Measurements from ENCODE around the gene FAM193A.
"Not testable (repeated sequence)": the region's sequence is repeated elsewhere in the genome, so short reads cannot be mapped to it uniquely, and the experiment has no call there.

Gene FAM193A

GRCh38 chr4:2507259-2507658 lies 29.2 kb upstream of the FAM193A start:
- no peak overlapping the region for H3K4me3 Mint-ChIP-seq
- no peaks in the 10 kb centered on the region for H3K27me3 Mint-ChIP-seq
- H3K4me1 Mint-ChIP-seq (ENCODE audit: low read depth) = peaks cover 6% of the 10 kb centered on the region
- no peaks in the 10 kb centered on the region for H3K9me3 Mint-ChIP-seq
- no peak for DNase-seq
- H3K27ac Mint-ChIP-seq = peak overlapping the region; percentile 60
- peaks cover 85% of the 10 kb centered on the region for H3K36me3 Mint-ChIP-seq (ENCODE audit: low read depth)

DNA sequence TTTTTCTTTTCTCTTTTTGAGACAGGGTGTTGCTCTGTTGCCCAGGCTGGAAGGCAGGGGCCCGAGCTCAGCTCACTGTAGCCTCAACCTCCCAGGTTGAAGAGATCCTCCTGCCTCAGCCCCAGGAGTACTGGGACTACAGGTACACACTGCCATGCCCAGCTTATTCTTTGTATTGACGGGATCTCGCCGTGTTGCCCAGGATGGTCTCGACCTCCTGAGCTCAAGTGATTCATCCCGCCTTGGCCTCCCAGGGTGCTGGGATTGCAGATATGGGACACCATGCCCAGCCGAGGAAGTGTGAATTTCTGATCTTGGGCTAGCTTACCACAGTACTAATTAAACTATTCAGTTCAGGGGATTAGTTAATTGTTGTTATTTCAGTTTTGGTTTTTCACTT lies 28.6 kb upstream of the FAM193A start:
- Mint-ChIP-seq H3K4me1 (ENCODE audit: low read depth) (peaks cover 6% of the 10 kb centered on the region), H3K4me3 (no peak overlapping the region), H3K9me3 (no peaks in the 10 kb centered on the region), H3K27me3 (no peaks in the 10 kb centered on the region), H3K27ac (peak overlapping the region; percentile 60), H3K36me3 (ENCODE audit: low read depth) (peaks cover 85% of the 10 kb centered on the region)
- DNase-seq = no peak

GRCh38 chr4:2510351-2511259 lies 25.8 kb upstream of the FAM193A start:
- H3K9me3 Mint-ChIP-seq = no peaks in the 10 kb centered on the region
- no peak for DNase-seq
- H3K4me3 Mint-ChIP-seq = no peak overlapping the region
- H3K4me1 Mint-ChIP-seq (ENCODE audit: low read depth) = peaks cover 6% of the 10 kb centered on the region
- H3K27ac Mint-ChIP-seq = peak overlapping the region; percentile 67
- H3K36me3 Mint-ChIP-seq (ENCODE audit: low read depth) = peaks cover 91% of the 10 kb centered on the region
- no peaks in the 10 kb centered on the region for H3K27me3 Mint-ChIP-seq

DNA sequence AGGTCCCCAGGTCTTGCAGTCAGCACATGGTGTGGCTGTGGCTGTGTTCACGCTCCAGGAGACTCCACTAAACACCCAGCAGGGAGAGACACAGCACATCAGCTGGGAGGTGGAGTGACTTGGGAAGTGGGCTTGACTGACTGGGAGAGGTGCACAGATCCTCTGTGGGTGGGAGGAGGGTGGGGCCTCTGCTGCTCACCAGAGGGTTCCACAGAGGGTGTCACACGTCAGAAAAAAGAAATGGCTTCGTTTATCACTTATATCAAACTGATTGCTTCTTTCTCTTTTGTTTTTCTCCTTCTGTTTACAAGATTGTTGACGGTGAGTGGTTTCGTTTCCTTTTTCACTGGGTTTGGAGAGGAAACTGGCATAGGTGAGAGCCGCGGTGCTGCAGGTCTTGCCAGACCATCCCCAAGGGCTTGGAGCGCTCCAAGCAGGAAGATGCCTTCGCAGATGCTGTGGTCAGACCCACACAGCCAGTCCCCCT lies 24.8 kb upstream of the FAM193A start:
- Mint-ChIP-seq H3K4me3 (no peak overlapping the region), H3K27me3 (no peaks in the 10 kb centered on the region), H3K36me3 (ENCODE audit: low read depth) (peaks cover 91% of the 10 kb centered on the region), H3K4me1 (ENCODE audit: low read depth) (peaks cover 6% of the 10 kb centered on the region), H3K9me3 (no peaks in the 10 kb centered on the region), H3K27ac (peak overlapping the region; percentile 84)
- no peak for DNase-seq

- no peak for DNase-seq
- peaks cover 6% of the 10 kb centered on the region for H3K4me1 Mint-ChIP-seq (ENCODE audit: low read depth)
- H3K27ac Mint-ChIP-seq = peak overlapping the region; percentile 84
- H3K36me3 Mint-ChIP-seq (ENCODE audit: low read depth) = peaks cover 88% of the 10 kb centered on the region
- H3K27me3 Mint-ChIP-seq = no peaks in the 10 kb centered on the region
- no peaks in the 10 kb centered on the region for H3K9me3 Mint-ChIP-seq
- H3K4me3 Mint-ChIP-seq = no peak overlapping the region
These were observed 23.9 kb upstream of the FAM193A start for GRCh38 chr4:2512396-2513135.

GRCh38 chr4:2514193-2514592 lies 22.3 kb upstream of the FAM193A start:
- not testable (repeated sequence) for H3K4me1 Mint-ChIP-seq (ENCODE audit: low read depth); DNase-seq; H3K27me3 Mint-ChIP-seq; H3K9me3 Mint-ChIP-seq; H3K4me3 Mint-ChIP-seq; H3K27ac Mint-ChIP-seq
- H3K36me3 Mint-ChIP-seq (ENCODE audit: low read depth) = peaks cover 84% of the 10 kb centered on the region

GRCh38 chr4:2514944-2515343 lies 21.5 kb upstream of the FAM193A start:
- not testable (repeated sequence) for DNase-seq; H3K9me3 Mint-ChIP-seq; H3K4me1 Mint-ChIP-seq (ENCODE audit: low read depth); H3K4me3 Mint-ChIP-seq; H3K27me3 Mint-ChIP-seq
- Mint-ChIP-seq H3K27ac (peak overlapping the region; percentile 19), H3K36me3 (ENCODE audit: low read depth) (peaks cover 78% of the 10 kb centered on the region)

GRCh38 chr4:2515830-2516550 lies 20.5 kb upstream of the FAM193A start:
- DNase-seq = no peak
- Mint-ChIP-seq H3K9me3 (no peaks in the 10 kb centered on the region), H3K27me3 (no peaks in the 10 kb centered on the region), H3K36me3 (ENCODE audit: low read depth) (peaks cover 70% of the 10 kb centered on the region), H3K4me3 (no peak overlapping the region), H3K4me1 (ENCODE audit: low read depth) (no peaks in the 10 kb centered on the region), H3K27ac (peak overlapping the region; percentile 16)

DNA sequence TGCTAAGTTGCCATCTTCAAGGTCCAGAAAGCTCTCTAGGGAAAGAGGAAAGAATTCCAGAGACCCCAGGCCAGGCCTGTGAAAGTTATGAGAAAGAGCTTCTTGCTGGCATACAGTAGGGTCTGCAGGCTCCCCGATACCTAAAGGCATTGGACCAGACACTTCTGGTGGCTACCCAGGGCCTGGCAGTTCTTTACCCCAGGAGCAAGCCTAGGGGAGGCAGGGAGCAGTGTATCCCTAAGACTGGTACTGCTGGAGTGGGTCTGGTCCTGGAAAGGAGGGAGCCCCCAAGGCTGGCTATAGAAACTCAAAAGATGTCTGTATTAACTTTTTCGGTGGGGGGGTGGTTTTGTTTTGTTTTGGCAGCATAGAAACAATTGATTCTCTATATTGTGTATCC lies 19.8 kb upstream of the FAM193A start:
- Mint-ChIP-seq H3K27me3 (no peaks in the 10 kb centered on the region), H3K4me3 (no peak overlapping the region), H3K9me3 (no peaks in the 10 kb centered on the region), H3K36me3 (ENCODE audit: low read depth) (peaks cover 69% of the 10 kb centered on the region), H3K4me1 (ENCODE audit: low read depth) (no peaks in the 10 kb centered on the region), H3K27ac (peak overlapping the region; percentile 16)
- no peak for DNase-seq

DNA sequence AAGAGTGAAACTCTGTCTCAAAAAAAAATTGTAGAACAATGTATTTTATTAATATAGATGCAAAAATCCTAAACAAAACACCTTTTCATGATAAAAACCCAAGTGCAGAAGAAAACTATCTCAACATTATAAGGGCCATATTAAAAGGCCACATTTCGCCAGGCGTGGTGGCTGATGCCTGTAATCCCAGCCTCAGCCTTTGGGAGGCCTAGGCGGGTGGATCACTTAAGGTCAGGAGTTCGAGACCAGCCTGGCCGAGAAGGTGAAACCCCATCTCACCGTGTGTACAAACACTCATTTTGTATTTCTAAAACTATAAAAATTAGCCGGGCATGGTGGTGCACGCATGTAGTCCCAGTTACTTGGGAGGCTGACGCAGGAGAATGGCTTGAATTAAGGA lies 9.9 kb upstream of the FAM193A start:
- H3K27me3 Mint-ChIP-seq = no peaks in the 10 kb centered on the region
- H3K4me1 Mint-ChIP-seq (ENCODE audit: low read depth) = no peaks in the 10 kb centered on the region

GRCh38 chr4:2534904-2535375 lies 1.5 kb upstream of the FAM193A start:
- peak overlapping the region; percentile 98 for H3K27ac Mint-ChIP-seq
- peaks cover 18% of the 10 kb centered on the region for H3K36me3 Mint-ChIP-seq (ENCODE audit: low read depth)
- H3K27me3 Mint-ChIP-seq = no peaks in the 10 kb centered on the region
- no peak for DNase-seq
- peak overlapping the region; percentile 89 for H3K4me3 Mint-ChIP-seq
- H3K4me1 Mint-ChIP-seq (ENCODE audit: low read depth) = peaks cover 22% of the 10 kb centered on the region
- H3K9me3 Mint-ChIP-seq = no peaks in the 10 kb centered on the region

More for the DNA sequence above, 9.9 kb upstream of the FAM193A start:
- Mint-ChIP-seq H3K27ac (no peak overlapping the region), H3K9me3 (no peaks in the 10 kb centered on the region), H3K4me3 (no peak overlapping the region), H3K36me3 (ENCODE audit: low read depth) (no peaks in the 10 kb centered on the region)
- no peak for DNase-seq

DNA sequence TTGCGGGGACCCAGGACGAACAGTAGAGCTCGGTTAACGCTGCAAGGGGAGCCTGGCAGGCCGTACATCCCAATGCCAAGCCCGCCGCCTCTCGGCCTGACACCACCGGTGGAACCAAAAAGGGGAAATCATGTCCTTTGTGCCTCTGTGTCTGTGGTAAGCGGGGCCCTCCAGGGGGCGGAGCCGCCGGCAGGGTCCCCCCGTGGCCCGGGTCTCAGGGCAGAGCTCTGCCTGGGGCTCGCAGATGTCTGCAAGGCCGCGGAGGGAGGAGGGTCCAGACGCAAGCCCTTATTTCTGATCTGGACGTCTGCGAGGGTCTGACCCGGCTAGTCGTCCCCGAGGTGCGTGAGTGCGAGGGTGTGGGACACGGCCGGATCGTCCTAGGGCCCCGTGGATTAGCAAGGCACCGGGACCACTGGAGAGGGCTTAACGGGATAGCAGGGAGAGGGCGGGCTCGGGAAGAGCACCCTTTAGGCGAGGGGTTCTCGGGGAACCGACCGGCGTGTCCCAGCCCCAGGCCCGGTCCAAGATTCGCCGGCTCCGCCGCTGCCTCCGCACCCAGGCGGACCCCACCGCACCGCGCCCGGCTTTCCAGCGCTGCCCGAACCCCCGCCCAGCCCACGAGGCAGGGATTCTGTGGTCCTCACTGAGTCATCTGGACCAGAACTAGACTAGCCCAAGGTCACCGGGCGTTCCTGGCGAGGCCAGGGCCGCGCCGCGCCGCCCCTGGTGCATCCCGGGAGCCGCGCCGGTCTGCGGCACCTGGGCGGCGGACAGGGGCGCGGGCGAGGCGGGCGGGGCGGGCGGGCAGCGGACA lies 863 bp upstream of the FAM193A start:
- H3K27me3 Mint-ChIP-seq = no peaks in the 10 kb centered on the region
- H3K27ac Mint-ChIP-seq = peak overlapping the region; percentile 98
- peaks cover 19% of the 10 kb centered on the region for H3K36me3 Mint-ChIP-seq (ENCODE audit: low read depth)
- H3K9me3 Mint-ChIP-seq = no peaks in the 10 kb centered on the region
- DNase-seq = peak; percentile 75
- peak overlapping the region; percentile 89 for H3K4me3 Mint-ChIP-seq
- peaks cover 24% of the 10 kb centered on the region for H3K4me1 Mint-ChIP-seq (ENCODE audit: low read depth)

DNA sequence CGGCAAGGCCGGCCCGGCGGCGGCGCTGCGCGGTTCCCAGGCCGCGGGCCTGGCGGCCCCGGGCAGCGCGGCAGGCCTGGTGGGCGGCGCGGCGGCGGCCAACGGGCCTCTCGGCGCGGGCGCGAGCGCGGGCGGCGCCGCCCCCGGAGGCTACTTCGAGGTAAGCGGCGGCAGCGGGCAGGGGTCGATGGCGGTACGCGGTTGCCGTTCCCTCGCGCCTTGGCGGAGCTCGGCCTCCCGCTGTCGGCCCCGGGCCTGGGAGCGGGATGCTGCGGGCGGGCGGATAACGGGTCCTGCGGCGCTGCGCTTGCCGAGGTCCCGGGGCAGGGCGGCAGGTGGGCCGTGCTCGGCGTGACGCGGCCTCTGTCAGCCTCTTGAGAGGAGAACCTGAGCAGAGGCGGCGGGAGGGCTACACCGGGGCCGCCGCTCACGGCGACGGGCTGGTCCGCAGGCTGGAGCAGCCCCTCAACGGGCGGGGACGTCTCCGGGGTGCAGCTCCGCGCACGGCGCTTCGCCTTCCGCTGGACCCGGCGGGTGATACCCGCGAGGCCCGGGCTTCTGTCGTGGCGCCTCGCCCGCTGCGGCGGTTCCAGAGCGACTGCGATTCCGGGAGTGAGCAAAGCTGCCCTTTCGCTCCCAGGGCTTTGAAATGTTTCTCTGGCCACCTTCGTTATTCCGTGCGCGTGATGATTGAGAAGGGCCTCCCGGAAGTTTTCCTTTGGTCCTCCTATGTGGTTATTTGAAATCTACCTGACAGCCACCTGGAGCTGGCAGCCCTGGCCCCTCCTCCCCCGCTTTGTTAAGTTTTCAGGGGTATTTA lies 774 bp downstream of the FAM193A start:
- peaks cover 30% of the 10 kb centered on the region for H3K4me1 Mint-ChIP-seq (ENCODE audit: low read depth)
- peak overlapping the region; percentile 89 for H3K4me3 Mint-ChIP-seq
- DNase-seq = peak; percentile 79
- no peaks in the 10 kb centered on the region for H3K9me3 Mint-ChIP-seq
- no peaks in the 10 kb centered on the region for H3K27me3 Mint-ChIP-seq
- H3K36me3 Mint-ChIP-seq (ENCODE audit: low read depth) = peaks cover 21% of the 10 kb centered on the region
- H3K27ac Mint-ChIP-seq = peak overlapping the region; percentile 90
